NOMO-1 treated with dmso at 0.1 percent for 144 hours (cell line): ENCODE measurements around the gene RPS27L.

Experiments
- DNase-seq: peaks from one replicate; lab custom pipeline; 2025; ENCODE audit not compliant: unreplicated experiment; lab: John Stamatoyannopoulos, UW

The RPS27L gene

DNA sequence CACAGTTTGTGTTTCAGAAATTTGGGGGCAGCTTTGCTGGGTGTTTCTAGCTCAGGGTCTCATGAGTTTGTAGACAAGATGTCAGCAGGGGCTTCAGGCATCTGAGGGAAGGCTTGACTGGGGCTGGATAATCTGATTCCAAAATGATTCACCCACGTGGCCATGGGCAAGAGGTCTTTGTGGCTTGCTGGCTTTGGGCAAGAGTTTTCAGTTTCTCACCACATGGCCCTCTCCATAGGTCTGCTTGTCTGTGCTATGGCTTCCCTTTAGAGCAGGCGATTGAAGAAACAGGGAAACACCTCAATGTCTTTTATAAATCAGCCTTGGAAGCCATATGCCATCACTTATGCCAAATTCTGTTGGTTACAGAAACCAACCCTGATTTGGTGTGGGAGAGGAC, 11.9 kb downstream of the RPS27L start:
- DNase-seq = no peak

DNA sequence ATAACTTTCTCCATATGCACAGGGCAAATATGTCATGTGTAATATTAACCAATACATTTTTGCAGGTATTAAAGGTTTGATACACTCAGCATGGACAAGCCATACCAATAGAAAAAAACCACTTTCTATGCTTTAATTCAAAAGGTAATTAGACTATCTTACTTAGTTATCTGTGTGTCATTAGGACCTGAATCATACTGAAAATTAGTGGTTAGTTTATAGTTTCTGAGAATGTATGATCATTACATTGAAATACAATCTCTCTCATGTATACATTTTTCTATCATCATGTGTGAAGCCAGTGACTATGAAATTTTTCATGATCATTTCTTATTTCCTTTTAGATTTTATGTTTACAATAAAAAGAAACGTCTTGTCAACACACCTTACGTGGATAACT, 16.3 kb downstream of the RPS27L start:
- no peak for DNase-seq

DNA sequence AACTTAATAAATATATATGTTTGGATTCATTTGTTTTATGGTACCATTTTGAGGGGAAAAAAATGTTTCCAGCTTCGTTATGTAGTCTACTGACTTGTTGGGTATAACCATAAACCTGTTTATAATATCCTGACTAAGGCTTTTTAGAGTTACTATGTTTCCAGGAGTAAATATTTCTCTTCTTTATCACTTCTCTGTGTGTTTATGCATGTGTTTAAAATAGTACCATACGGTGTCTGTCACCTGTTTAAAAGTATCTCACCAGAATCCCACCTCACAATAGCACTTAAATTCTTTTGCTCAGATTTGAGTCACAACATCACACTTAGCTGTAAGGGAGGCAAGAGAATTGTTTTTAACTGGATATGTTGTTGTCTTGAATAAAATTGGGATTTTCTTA, 20.5 kb downstream of the RPS27L start:
- DNase-seq = no peak

DNA sequence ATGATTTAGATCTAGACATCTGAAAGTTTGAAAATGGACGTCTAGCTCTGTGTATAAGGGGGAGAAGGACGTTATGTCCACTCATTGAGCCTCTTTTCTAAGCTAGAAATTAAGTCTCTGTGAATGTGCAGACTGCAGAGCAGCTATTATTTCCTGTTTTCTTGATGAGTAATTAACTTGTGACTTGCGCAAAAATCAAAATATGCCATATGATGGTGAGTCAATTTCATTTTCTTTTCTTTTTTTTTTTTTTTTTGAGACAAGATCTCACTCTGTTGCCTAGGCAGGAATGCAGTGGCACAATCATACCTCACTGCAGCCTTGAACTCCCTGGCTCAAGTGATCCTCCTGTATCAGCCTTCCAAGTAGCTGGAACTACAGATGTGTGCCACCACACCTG, 21.5 kb downstream of the RPS27L start:
- DNase-seq = peak; percentile 64

DNA sequence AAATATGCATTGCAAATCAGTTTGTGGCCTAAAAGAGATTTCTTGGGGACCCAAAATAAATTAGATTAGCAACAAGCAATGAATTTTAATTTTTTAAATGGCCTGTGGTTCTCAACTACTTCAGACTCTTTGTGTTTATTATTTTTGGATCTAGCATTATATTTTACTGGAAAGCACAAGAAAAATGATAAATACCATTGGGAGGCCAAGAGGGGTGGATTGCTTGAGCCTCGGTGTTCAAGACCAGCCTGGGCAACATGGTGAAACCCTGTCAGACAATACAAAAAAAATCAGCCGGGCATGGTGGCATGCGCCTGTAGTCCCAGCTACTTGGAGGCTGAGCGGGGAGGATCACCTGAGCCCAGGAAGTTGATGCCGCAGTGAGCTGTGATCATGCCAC, 22.0 kb downstream of the RPS27L start:
- no peak for DNase-seq

DNA sequence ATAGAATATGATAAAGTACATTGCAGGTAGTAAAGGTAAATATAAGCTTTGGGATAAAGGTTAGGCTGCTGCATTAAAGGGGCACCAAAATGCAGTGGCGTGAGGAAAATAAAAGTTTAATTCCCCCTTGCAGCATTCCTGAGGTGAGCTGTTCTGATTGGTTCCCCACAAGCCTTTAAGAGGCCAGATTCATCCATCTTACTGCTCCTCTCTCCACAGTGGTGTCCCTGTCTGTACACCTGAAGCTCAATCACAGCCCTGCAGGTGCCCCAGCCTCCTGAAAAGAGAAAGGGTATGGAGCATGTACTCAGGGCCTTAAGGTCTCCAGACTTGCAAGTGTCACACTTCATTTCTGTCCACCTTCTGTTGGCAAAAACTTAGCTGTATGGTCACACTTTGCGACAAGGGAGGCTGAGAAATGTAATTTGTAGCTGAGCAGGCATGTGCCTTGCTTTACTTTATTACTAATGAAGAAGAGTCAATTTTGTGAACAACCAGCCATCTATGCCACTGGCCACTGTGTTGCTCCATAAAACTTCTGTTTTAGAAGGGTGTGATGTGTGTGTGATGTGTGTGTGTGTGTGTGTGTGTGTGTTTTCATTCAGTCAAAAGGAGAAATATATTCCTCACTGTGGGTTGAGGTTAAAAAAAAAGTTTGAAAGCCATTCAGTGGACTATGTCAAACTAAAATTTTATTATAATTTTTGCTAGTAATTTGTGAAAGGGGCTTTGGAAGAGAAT, 22.9 kb downstream of the RPS27L start:
- DNase-seq = no peak

DNA sequence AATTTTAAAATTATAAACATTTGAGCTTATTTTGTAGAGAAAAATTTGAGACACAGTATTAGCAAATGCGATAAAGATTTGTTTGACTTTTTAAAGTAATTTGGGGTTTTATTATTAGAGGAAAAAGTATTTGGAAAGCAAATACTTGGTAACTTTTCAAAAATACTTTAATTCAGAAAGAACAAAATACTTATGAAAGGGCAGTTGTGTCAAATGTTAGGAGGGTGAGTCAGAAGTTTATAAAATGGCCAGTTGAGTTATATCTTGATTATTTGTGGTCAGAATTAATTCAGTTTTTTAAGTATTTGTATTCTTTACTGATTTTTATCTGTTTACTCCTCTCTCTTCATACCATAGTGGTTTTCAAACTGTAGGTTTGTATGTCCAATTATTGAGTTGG, 23.5 kb downstream of the RPS27L start:
- no peak for DNase-seq

DNA sequence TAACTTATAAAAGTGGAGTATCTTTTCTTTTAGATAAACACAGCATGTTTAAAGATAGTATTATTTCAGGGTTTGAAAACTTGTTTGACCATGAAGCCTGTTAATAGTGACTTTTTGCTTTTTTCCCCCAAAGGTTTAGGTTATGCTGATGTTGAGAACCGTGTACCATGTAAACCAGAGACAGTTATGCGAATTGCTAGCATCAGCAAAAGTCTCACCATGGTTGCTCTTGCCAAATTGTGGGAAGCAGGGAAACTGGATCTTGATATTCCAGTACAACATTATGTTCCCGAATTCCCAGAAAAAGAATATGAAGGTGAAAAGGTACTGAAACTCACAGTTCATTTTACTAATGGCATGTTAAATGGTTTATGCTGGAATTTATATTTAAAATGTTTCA, 30.6 kb downstream of the RPS27L start:
- no peak for DNase-seq

DNA sequence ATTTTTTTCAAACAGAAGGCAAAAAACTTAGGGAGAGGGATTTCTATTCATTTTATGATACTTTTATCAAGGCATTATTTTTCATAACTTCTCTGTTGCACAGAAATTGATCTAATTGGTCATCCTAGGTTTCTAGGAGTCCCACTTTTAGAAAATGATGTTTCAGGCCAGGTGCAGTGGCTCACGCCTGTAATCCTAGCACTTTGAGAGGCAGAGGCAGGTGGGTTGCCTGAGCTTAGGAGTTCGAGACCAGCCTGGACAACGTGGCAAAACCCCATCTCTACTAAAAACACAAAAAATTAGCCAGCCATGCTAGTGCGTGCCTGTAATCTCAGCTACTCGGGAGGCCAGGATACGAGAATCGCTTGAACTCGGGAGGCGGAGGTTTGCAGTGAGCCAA, 32.8 kb downstream of the RPS27L start:
- DNase-seq = no peak

DNA sequence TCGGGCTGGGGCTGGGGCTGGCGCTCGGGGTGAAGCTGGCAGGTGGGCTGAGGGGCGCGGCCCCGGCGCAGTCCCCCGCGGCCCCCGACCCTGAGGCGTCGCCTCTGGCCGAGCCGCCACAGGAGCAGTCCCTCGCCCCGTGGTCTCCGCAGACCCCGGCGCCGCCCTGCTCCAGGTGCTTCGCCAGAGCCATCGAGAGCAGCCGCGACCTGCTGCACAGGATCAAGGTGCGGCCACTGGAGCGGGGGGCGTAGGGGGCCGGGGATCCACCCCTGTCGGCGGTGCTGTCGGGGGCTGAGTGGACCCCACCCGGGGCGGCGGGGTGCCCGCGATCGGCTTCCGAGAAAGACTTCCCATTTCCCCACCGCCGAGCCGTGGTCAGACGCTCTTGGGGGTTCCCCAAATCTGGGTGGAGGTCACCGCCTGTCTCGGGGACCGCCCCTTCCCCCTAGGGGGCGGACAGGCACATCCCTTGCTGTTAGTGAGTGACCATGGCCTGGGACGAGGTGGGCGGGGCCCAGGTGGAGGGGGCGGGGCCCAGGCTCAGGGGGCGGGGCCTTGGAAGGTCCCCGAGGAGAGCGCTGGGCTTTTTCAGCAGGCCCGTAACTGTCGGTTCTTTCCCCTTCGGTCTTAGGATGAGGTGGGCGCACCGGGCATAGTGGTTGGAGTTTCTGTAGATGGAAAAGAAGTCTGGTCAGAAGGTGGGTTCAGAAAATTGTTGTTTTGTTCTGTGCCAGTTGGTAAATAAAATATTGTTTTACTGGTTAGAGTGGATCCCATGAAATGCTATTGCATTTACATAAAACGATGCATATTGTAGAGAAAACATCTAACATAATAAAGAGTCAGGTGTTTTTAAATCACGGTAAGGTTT, 35.0 kb downstream of the RPS27L start:
- peak; percentile 78 for DNase-seq

DNA sequence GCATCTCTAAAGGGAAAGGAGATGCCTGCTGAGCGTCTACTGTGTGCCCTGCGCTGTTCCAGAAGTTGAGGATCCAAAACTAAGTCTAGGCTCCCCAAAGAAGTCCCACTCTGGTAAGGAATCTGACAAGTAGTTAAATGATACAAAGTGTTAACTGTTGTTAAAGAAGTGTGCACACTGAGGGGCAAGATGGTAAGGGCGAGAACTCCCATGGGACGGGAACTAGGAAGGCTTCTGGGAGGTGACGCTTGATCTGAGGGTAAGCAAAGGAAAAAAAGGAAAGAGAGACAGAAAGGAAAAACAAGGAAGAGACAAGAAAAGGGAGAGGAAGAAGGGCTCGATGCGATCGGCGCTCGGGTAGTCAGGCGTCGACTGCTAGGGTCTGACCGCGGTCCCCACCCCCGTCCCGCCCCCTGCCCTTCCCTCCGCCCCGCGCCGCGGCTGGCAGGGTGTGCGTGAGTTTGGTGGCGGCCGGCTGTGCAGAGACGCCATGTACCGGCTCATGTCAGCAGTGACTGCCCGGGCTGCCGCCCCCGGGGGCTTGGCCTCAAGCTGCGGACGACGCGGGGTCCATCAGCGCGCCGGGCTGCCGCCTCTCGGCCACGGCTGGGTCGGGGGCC, 35.8 kb downstream of the RPS27L start, which contains the start of gene LACTB:
Gene LACTB, plus strand, starts transcription at position 480 of the 620 bp plus-strand sequence. Its CDS starts 11 bp downstream, at position 491.
- peak; percentile 84 for DNase-seq

DNA sequence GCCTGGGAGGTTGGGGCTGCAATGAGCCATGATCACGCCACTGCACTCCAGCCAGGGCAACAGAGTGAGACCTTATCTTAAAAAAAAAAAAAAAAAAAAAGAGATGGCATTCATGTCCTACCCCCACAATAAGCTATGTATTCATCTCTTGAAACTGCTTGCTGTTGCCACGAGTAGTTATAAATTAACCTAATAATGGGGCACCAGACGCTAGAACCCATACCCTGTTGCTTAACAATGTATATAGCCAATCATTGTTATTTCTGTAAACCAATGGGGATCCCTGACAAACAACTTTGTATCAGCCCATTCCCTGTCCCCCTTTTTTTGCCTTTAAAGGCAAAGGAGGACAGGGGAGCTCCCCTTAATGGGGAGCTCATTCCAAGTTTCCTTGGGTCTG, 38.4 kb downstream of the RPS27L start:
- DNase-seq = no peak

DNA sequence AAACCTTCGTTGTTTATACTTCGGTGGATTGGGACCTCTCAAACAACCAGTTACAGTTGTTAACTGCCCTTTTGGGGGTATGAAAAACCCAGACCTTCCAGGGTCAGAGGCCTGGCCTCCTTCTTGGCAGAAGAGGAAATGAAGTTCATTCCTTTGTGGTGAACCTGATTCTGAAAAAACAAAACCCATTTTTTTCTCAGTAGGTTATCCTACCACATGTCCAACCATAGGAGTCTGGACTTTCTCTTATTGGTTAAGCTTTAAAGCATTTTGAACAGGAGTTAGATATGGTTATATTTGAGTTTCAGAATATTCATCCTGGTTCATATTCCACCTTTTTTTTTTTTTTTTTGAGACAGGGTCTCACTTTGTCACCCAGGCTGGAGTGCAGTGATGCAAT, 42.8 kb downstream of the RPS27L start:
- no peak for DNase-seq

DNA sequence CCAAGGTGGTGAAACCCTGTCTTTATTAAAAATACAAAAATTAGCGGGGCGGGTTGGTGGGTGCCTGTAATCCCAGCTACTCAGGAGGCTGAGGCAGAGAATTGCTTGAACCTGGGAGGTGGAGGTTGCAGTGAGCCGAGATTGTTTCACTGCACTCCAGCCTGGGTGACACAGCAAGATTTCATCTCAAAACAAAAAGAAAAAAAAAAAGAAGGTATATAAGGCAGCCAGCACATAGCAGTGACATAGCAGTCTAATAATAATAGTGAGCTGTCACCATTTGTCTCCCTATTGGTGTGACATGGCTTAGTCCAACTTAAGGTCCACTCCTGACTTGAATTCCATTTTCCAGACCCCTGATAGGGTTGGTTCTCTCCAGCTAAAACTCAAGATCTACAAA, 44.4 kb downstream of the RPS27L start:
- no peak for DNase-seq

DNA sequence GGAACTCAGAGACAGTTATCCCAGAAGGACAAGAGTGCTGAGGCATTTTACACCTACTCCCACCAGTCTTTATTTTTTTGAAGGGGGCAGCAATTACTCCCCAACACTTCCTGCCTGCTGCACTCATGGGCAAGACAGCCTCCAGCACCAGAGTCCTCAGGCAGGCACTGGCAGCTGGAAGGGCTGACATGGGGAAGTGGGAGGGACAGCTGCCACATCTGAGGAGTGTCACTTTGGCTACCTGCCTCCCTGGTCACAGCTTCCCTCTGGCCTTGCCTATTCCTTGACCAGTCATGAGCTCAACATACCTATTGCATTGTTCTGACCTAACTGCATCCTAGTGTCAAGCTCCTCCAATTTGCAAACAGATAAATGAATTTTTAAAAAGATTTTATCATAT, 45.8 kb downstream of the RPS27L start:
- DNase-seq = no peak

DNA sequence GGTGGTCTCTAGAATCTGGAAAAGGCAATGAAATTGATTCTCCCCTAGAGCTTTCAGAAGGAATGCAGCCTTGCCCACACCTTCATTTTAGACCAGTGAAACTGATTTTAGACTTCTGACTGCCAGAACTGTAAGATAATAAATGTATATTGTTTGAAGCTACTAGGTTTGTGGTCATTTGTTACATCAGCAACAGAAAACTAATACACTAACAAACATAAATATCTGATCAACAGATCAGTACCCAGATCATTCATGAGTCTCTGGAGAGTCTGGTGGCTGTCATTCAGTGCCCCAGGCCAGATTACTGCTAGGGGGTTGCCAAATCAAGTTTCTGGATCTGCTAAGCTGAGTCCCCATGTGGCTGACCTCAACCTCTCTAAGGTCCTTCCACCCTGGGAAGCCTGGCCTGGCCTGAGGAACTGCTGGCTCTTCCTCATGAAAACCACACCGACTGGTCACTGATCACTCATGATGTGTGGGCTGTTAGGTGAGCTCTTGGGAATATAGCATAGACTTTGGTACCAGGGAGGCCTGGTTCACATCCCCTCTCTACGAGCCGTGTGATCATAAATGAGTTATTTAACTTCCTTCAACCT, 46.8 kb downstream of the RPS27L start:
- no peak for DNase-seq

DNA sequence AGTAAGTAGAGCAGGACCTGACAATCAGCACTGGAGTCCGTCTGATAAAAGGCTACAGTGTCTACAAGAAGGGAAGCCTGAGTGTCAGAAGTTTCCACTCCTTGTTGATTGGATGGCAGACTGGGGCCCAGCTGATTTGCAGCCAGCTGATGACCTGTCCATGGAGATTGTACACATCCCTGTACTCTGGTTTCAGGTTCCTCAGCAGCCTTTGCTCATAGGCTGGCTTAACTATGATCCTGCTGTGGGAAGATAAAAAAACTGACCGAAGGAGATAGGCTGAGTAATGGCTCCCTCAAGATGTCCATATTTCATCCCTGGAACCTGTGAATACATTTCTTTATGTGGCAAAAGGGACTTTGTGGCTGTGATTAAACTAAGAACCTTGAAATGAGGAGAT, 47.4 kb downstream of the RPS27L start:
- DNase-seq = no peak

DNA sequence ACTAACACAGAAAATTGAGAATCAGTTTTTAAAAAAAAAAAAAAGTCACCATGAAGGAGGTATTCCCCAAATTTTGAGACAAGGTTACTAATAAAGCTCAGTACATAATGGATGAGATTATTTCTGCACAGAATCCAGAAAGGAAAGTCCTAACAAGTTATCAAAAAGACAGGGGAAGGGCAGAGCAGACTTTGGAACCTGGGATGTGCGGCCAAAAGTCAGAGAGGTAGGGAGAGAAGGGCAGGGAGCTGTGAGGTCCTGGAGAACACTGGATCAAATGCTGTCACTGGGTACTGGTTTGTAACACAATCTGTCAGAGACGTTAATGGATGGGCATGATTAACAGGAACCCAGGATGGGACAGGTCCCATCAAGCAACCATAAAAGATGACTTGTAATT, 47.8 kb downstream of the RPS27L start:
- no peak for DNase-seq

DNA sequence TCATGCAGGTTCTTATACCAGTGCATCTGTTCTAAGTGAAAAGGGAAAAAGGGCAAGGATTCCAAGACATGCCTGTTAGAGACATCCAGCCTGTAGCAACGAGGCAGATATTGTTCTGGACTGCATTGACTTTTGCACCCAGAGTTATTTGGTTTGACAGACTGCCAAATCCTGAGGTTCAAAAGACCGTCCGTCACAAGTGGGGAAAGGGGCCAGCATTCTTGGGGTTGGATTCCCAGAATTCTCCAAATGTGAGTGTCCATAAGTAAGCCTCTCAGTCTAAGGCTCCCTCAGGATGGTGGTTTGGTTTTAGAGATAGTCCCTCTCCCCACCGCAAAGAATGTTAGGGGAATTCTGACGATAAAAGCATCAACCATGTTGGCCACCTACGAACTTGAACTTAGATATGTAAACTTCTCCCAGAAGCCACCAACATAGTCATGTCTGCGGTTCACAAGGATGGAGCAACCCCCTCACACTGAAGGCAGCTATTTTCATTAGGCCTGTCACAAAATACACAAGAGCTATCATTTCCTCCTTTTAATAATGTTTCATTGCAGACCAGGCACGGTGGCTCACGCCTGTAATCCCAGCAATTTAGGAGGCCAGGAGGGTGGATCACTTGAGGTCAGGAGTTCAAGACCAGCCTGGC, 49.3 kb downstream of the RPS27L start:
- peak; percentile 3 for DNase-seq

DNA sequence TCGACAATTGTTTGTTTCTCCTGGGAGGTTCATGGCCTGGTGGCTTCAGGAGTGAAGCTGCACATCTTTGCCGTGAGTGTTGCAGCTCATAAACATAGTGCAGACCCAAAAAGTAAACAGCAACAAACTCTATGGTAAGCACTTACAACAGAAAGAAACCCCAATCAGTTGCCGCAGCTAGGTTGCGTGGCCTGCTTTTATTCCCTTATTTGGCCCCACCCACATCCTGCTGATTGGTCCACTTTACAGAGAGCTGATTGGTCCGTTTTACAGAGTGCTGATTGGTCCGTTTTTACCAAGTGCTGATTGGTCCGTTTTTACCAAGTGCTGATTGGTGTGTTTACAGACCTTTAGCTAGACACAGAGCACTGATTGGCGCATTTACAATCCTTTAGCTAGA, 51.9 kb downstream of the RPS27L start:
- DNase-seq = peak; percentile 5

DNA sequence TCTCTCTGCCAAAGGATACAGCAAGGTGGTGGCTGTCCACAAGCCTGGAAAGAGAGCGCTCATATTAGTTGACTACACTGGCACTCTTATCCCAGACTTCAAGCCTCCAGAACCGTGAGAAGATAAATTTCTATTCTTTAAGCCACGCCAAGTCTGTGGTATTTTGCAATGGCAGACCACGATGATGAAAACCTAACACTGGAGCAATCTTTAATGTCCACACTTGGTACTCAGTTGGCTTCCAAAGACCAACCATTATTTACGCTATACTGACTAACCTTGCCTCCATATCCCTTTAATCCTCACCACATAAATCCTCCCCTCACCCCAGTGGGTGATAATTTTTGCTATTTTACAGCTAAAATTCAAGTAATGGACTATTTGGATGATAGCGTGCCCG, 52.5 kb downstream of the RPS27L start:
- DNase-seq = peak; percentile 43
